A549 (cell line): ENCODE data around the gene FGFR2. TPM values are rescaled to one million over a fixed set of nuclear protein-coding genes. Genes with fewer than 3 reads are reported as not detected.

Source experiments
- ATAC-seq, 2 experiments: fragments of 200-7000 bp in 1 of 2; fragments of >200 bp in 1 of 2; cut with Nextera tagmentation in 1 of 2; cut with Tn5 transposase in 1 of 2; 3 replicates each; pipeline versions ENCODE4 v1.8.0 to v1.9.1; 2018 to 2020; ENCODE audit warnings: mild to moderate bottlenecking in 1 of 2, moderate library complexity in 1 of 2
- CTCF ChIA-PET: fragments of 300-600 bp; sonication (Branson Sonifier 250); formaldehyde crosslinking; extraction: SDS; loops from one replicate; lab custom pipeline; 2021; ENCODE audit warnings: antibody characterized with exemption, inconsistent platforms; lab: Yijun Ruan, JAX
- POLR2A ChIA-PET: fragments of 350-600 bp; formaldehyde crosslinking; extraction: SDS; loops from one replicate; lab custom pipeline; 2021; ENCODE audit warnings: antibody characterized with exemption, inconsistent platforms; lab: Yijun Ruan, JAX
- DNase-seq, 2 experiments: peaks; one replicate each; pipeline versions ENCODE4 v3.0.0 to v3.0.0-alpha.2; 2011 to 2016; ENCODE audit warnings: low read depth in 1 of 2, low spot score in 1 of 2
- FAIRE-seq: peaks from 2 replicates; lab custom pipeline; 2011; peaks lifted over from hg19 to GRCh38; lab: Jason Lieb, UNC
- H3K27ac ChIP-seq, 2 experiments: fragments of >200 bp; sonication (Bioruptor Twin); formaldehyde crosslinking; 3 replicates each; pipeline ENCODE4 v1.5.1; 2016 to 2017
- H3K4me1 ChIP-seq: fragments of >200 bp; sonication (Bioruptor Twin); formaldehyde crosslinking; 3 replicates; pipeline ENCODE4 v1.6.1; 2016
- H3K4me2 ChIP-seq: fragments of >200 bp; sonication (Bioruptor Twin); formaldehyde crosslinking; 3 replicates; pipeline ENCODE4 v1.6.1; 2016
- H3K4me3 ChIP-seq: fragments of >200 bp; sonication (Bioruptor Twin); formaldehyde crosslinking; 3 replicates; pipeline ENCODE4 v1.5.1; 2016
- H3K9me3 ChIP-seq: fragments of >200 bp; sonication (Bioruptor Twin); formaldehyde crosslinking; 3 replicates; pipeline ENCODE4 v1.6.1; 2016
- BHLHE40 ChIP-seq: IDR thresholded peaks from 2 replicates; pipeline ENCODE4 v1.6.1; 2012; ENCODE audit warnings: low read depth, low read length, inconsistent platforms
- CBX2 ChIP-seq: fragments of 200-600 bp; sonication (generic); IDR thresholded peaks from 2 replicates; pipeline ENCODE4 v1.6.1; 2016; ENCODE audit warnings: low read depth, mild to moderate bottlenecking, borderline replicate concordance
- CBX8 ChIP-seq: fragments of 200-600 bp; sonication (generic); IDR thresholded peaks from 2 replicates; pipeline ENCODE4 v1.6.1; 2016
- CHD2 ChIP-seq: fragments of 150-350 bp; IDR thresholded peaks from 2 replicates; pipeline ENCODE4 v1.6.1; 2014; ENCODE audit warnings: low read length; ENCODE audit not compliant: partially characterized antibody
- EHMT2 ChIP-seq: fragments of 200-600 bp; sonication (generic); IDR thresholded peaks from 2 replicates; pipeline ENCODE4 v1.6.1; 2016; ENCODE audit warnings: antibody characterized with exemption, low read depth, mild to moderate bottlenecking, moderate library complexity
- ELK1 ChIP-seq: fragments of 150-350 bp; IDR thresholded peaks from 2 replicates; pipeline ENCODE4 v1.6.1; 2014; ENCODE audit warnings: low read depth, mild to moderate bottlenecking, low read length
- ESRRA ChIP-seq: fragments of 150-350 bp; IDR thresholded peaks from 2 replicates; pipeline ENCODE4 v1.6.1; 2014; ENCODE audit warnings: mild to moderate bottlenecking, low read length, borderline replicate concordance
- FOSB ChIP-seq: fragments of 250-450 bp; sonication (Bioruptor Pico); IDR thresholded peaks from 2 replicates; pipeline ENCODE4 v1.5.0; 2020; ENCODE audit warnings: mild to moderate bottlenecking, moderate library complexity
- FOXS1 ChIP-seq: fragments of 250-450 bp; sonication (Bioruptor Pico); IDR thresholded peaks from 2 replicates; pipeline ENCODE4 v1.5.0; 2020; ENCODE audit warnings: mild to moderate bottlenecking, moderate library complexity
- GATA3 ChIP-seq: IDR thresholded peaks from 2 replicates; pipeline ENCODE4 v1.6.1; 2012; ENCODE audit warnings: borderline replicate concordance
- HDAC2 ChIP-seq: fragments of 200-600 bp; sonication (generic); IDR thresholded peaks from 2 replicates; pipeline ENCODE4 v1.6.1; 2016
- HEYL ChIP-seq: fragments of 250-450 bp; sonication (Bioruptor Pico); IDR thresholded peaks from 2 replicates; pipeline ENCODE4 v1.8.0; 2021; ENCODE audit warnings: mild to moderate bottlenecking, moderate library complexity
- HMGXB4 ChIP-seq: fragments of 250-450 bp; sonication (Bioruptor Pico); IDR thresholded peaks from 2 replicates; pipeline ENCODE4 v1.5.0; 2021; ENCODE audit warnings: mild to moderate bottlenecking, moderate library complexity, borderline replicate concordance
- HOXA7 ChIP-seq: fragments of 250-450 bp; sonication (Bioruptor Pico); IDR thresholded peaks from 2 replicates; pipeline ENCODE4 v1.5.0; 2020; ENCODE audit warnings: mild to moderate bottlenecking, moderate library complexity
- KDM1A ChIP-seq: fragments of 200-600 bp; sonication (generic); IDR thresholded peaks from 2 replicates; pipeline ENCODE4 v1.6.1; 2016; ENCODE audit warnings: low read depth, mild to moderate bottlenecking
- MAX ChIP-seq: IDR thresholded peaks from 2 replicates; pipeline ENCODE4 v1.6.1; 2012
- NFE2L2 ChIP-seq: fragments of 150-350 bp; conservative IDR thresholded peaks from 2 replicates; pipeline ENCODE4 v1.6.1; 2014; ENCODE audit warnings: low read length
- PBX3 ChIP-seq: IDR thresholded peaks from 2 replicates; pipeline ENCODE4 v1.6.1; 2012
- POLR2A ChIP-seq: IDR thresholded peaks from 2 replicates; pipeline ENCODE4 v1.6.1; 2012; ENCODE audit warnings: mild to moderate bottlenecking, low read length
- POLR2AphosphoS2 ChIP-seq: conservative IDR thresholded peaks from 2 replicates; pipeline ENCODE4 v1.6.1; 2012; ENCODE audit warnings: low read length, improper control_type of control experiment, inconsistent platforms
- RAD21 ChIP-seq, 2 experiments: fragments of >200 bp in 1 of 2; sonication (Bioruptor Twin) in 1 of 2; formaldehyde crosslinking in 1 of 2; IDR thresholded peaks in 1 of 2; conservative IDR thresholded peaks in 1 of 2; 2 replicates in 1 of 2; 3 replicates in 1 of 2; pipeline ENCODE4 v1.6.1; 2012 to 2018; ENCODE audit warnings: inconsistent platforms in 1 of 2
- RCOR1 ChIP-seq: fragments of 150-350 bp; IDR thresholded peaks from 2 replicates; pipeline ENCODE4 v1.6.1; 2014; ENCODE audit warnings: antibody characterized with exemption, low read length, low read depth
- RNF2 ChIP-seq: fragments of 200-600 bp; sonication (generic); IDR thresholded peaks from 2 replicates; pipeline ENCODE4 v1.6.1; 2016; ENCODE audit warnings: low read depth, mild to moderate bottlenecking, antibody characterized with exemption, moderate library complexity, borderline replicate concordance
- TFCP2L1 ChIP-seq: fragments of 250-450 bp; sonication (Bioruptor Pico); IDR thresholded peaks from 2 replicates; pipeline ENCODE4 v1.5.0; 2021; ENCODE audit warnings: mild to moderate bottlenecking
- USF2 ChIP-seq: fragments of 450-650 bp; IDR thresholded peaks from 2 replicates; pipeline ENCODE4 v1.6.1; 2014; ENCODE audit warnings: antibody characterized with exemption
- ZNF302 ChIP-seq: fragments of 250-450 bp; sonication (Bioruptor Pico); IDR thresholded peaks from 2 replicates; pipeline ENCODE4 v1.9.0; 2021; ENCODE audit warnings: inconsistent platforms, mild to moderate bottlenecking, moderate library complexity
- ZSCAN20 ChIP-seq: fragments of 250-450 bp; sonication (Bioruptor Pico); IDR thresholded peaks from 2 replicates; pipeline ENCODE4 v1.8.0; 2022; ENCODE audit warnings: mild to moderate bottlenecking, moderate library complexity
- WGBS: methylation state at CpG from one replicate; pipeline ENCODE4 v1.1.6; 2017; ENCODE audit errors: missing lambda C conversion rate; 5-methylcytosine and 5-hydroxymethylcytosine counted together
- polyA plus RNA-seq, 4 experiments: library from polyadenylated mRNA; depleted of rRNA in 3 of 4; stranded (reverse); fragments of >200 nt; fragmentation: RNase III in 1 of 4; extraction: RNeasy Plus Mini Kit Qiagen cat#74134 plus additional on column Dnase treatment in 1 of 4; gene quantifications; 2 replicates in 3 of 4; 3 replicates in 1 of 4; pipeline ENCODE4 v1.2.3, GENCODE V29; 2011 to 2017

Gene FGFR2
- polyA plus RNA-seq, 2 of the 4 experiments (the other 2 are of a cell fraction): 0.16 to 0.22 TPM

- peaks cover 16% of the 10 kb centered on the region; the same call in 2 of the 3 replicates for H3K9me3 ChIP-seq
- CTCF ChIA-PET: no interaction called here
- no peak for FAIRE-seq
- TF ChIP-seq KDM1A (no peak), ZSCAN20 (CRISPR knock-in tag) (no peak), CHD2 (no peak), RNF2 (no peak), RCOR1 (no peak)
- TF ChIP-seq, all 56 proteins: peak for 0
- no peak overlapping the region for H3K4me2 ChIP-seq
- 0% methylated on average over 1 of the region's 1 CpG for WGBS
- no peak for DNase-seq
- H3K27ac ChIP-seq: no peak overlapping the region
- H3K4me1 ChIP-seq: no peaks in the 10 kb centered on the region
- POLR2A ChIA-PET: no interaction called here
- H3K4me3 ChIP-seq: no peak overlapping the region
- ATAC-seq: no peak
Measured at GRCh38 chr10:121637437-121637836, 39.2 kb upstream of the FGFR2 start.

GRCh38 chr10:121633056-121633455, 34.8 kb upstream of the FGFR2 start:
- 39% methylated on average over 5 of the region's 5 CpGs for whole genome bisulfite sequencing
- DNase-seq: no peak
- TF ChIP-seq CHD2: no peak
- TF ChIP-seq USF2: no peak
- no peak for TF ChIP-seq FOXS1 (CRISPR knock-in tag)
- no peak for TF ChIP-seq TFCP2L1 (CRISPR knock-in tag)
- no peak for TF ChIP-seq GATA3
- no peak for TF ChIP-seq FOSB (CRISPR knock-in tag)
- no peak for TF ChIP-seq HMGXB4 (CRISPR knock-in tag)
- TF ChIP-seq HEYL: no peak
- no peak for TF ChIP-seq NFE2L2
- no peak for TF ChIP-seq CBX2
- TF ChIP-seq EHMT2: no peak
- TF ChIP-seq MAX: no peak
- H3K4me1 ChIP-seq: no peaks in the 10 kb centered on the region
- no peak for FAIRE-seq
- ChIA-PET CTCF (no interaction called here), POLR2A (no interaction called here)
- H3K4me2 ChIP-seq: no peak overlapping the region
- H3K9me3 ChIP-seq: peaks cover 10% of the 10 kb centered on the region; the same call in 2 of the 3 replicates
- ATAC-seq: peak; percentile 38 to 47; a peak in 3 of 6 replicates
- H3K27ac ChIP-seq: no peak overlapping the region
- H3K4me3 ChIP-seq: no peak overlapping the region

GRCh38 chr10:121631365-121632029, 33.3 kb upstream of the FGFR2 start:
- no peak for DNase-seq
- Histone ChIP-seq H3K9me3 (no peaks in the 10 kb centered on the region), H3K4me1 (no peaks in the 10 kb centered on the region), H3K4me3 (no peak overlapping the region), H3K27ac (no peak overlapping the region), H3K4me2 (no peak overlapping the region)
- CTCF ChIA-PET: interaction anchor here (0.9 kb wide), 1 partner anchor 202 kb away, joined by 3 read pairs; no protein-coding TSS in a partner anchor
- WGBS: 41% methylated on average over 8 of the region's 8 CpGs
- TF ChIP-seq FOSB (CRISPR knock-in tag) (no peak), BHLHE40 (no peak), ELK1 (no peak), NFE2L2 (no peak), PBX3 (no peak), HDAC2 (no peak), ESRRA (no peak), RCOR1 (no peak), RNF2 (no peak), POLR2AphosphoS2 (no peak), HOXA7 (CRISPR knock-in tag) (no peak), GATA3 (no peak), CBX8 (no peak), ZNF302 (CRISPR knock-in tag) (no peak), RAD21 (conservative IDR thresholded peaks at IDR 0.05 in 1 of 2, IDR thresholded peaks at IDR 0.05 in 1 of 2) (no peak), POLR2A (no peak), ZSCAN20 (CRISPR knock-in tag) (no peak)
- no peak for ATAC-seq
- POLR2A ChIA-PET: interaction anchor here (0.7 kb wide), 1 partner anchor 325 kb away, joined by 4 read pairs; no protein-coding TSS in a partner anchor
- no peak for FAIRE-seq
